Measurements from ENCODE around the gene PTPN3.

DNA sequence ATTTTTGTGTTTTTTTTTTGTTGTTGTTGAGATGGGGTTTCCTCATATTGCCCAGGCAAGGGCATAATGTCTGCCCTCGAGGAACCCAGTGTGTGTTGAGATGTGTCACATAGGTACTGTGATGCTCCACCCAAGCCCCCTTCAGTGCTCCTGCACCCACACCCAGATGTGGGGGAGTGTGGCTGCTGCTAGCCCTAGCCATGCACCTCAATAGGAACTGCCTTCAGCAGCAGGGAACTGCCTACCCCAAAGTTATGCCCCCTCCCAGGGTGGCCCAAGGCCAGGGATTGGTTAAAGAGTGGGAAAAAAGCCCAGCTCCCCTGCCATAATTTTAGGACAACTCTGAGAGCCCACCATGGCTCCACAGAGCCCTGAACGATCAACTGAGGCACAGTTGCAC is 143.9 kb downstream of the PTPN3 start:
- TF ChIP-seq EZH2 (IDR thresholded peaks at IDR 0.05; ENCODE audit: insufficient read depth, poor library complexity, severe bottlenecking), result no peak
- TF ChIP-seq EZH2phosphoT487 (IDR thresholded peaks at IDR 0.05; ENCODE audit: insufficient read depth, low read depth), result no peak
